HepG2 (cell line): ENCODE data around the gene ICAM5. TPM values are rescaled to one million over a fixed set of nuclear protein-coding genes. Genes with fewer than 3 reads are reported as not detected.

Source experiments
- ATAC-seq: fragments of 200-7000 bp; cut with Tn5 transposase; 3 replicates; pipeline ENCODE4 v1.9.1; 2020; ENCODE audit warnings: mild to moderate bottlenecking, moderate library complexity
- BruUV-seq: library from RNA; stranded (reverse); fragments of 400-500 nt; replicated peaks from 2 replicates; lab custom pipeline; 2021; lab: Mats Ljungman, UMichigan
- CTCF ChIA-PET: fragments of 300-600 bp; formaldehyde crosslinking; extraction: SDS; loops from one replicate; lab custom pipeline; 2021; ENCODE audit warnings: low total read pairs, inconsistent platforms, low intra/inter-chr PET ratio; lab: Yijun Ruan, JAX
- POLR2A ChIA-PET: fragments of 350-600 bp; sonication (Branson Sonifier 250); formaldehyde crosslinking; loops from one replicate; lab custom pipeline; 2020; ENCODE audit warnings: antibody characterized with exemption, inconsistent platforms; lab: Yijun Ruan, JAX
- DNase-seq: peaks from one replicate; pipeline ENCODE4 v3.0.0-alpha.2; 2015; ENCODE audit warnings: low spot score
- FAIRE-seq: peaks from 3 replicates; lab custom pipeline; 2011; peaks lifted over from hg19 to GRCh38; lab: Jason Lieb, UNC
- H2AFZ ChIP-seq: one replicate; pipeline ENCODE4 v1.6.1; 2011; ENCODE audit warnings: low read length, inconsistent platforms
- H3K27ac ChIP-seq: fragments of 300-600 bp; 3 replicates; pipeline ENCODE4 v1.8.0; 2011; ENCODE audit warnings: mixed run types, mild to moderate bottlenecking, mixed read lengths, low read length, inconsistent platforms; ENCODE audit not compliant: insufficient read depth; ENCODE audit errors: extremely low read length
- H3K27me3 ChIP-seq, 2 experiments: fragments of 200-600 bp in 1 of 2; 2 replicates in 1 of 2; 3 replicates in 1 of 2; pipeline versions ENCODE4 v1.6.0 to v1.8.0; 2011; ENCODE audit warnings: low read length in 2 of 2, mild to moderate bottlenecking in 2 of 2, moderate library complexity in 2 of 2, inconsistent platforms in 1 of 2; ENCODE audit not compliant: insufficient read depth in 2 of 2, control insufficient read depth in 1 of 2
- H3K36me3 ChIP-seq, 2 experiments: fragments of 200-600 bp in 1 of 2; replicated peaks in 1 of 2; 2 replicates in 1 of 2; 3 replicates in 1 of 2; pipeline versions ENCODE4 v1.5.1 to v1.8.0; 2011; ENCODE audit warnings: low read length in 2 of 2, inconsistent platforms in 1 of 2; ENCODE audit not compliant: insufficient read depth in 2 of 2, control insufficient read depth in 1 of 2
- H3K4me1 ChIP-seq: 2 replicates; pipeline ENCODE4 v1.5.1; 2012; ENCODE audit warnings: low read length, inconsistent platforms; ENCODE audit not compliant: insufficient read depth
- H3K4me2 ChIP-seq: 2 replicates; pipeline ENCODE4 v1.6.0; 2011; ENCODE audit warnings: low read depth, low read length, inconsistent platforms
- H3K4me3 ChIP-seq, 3 experiments: fragments of 200-600 bp in 1 of 3; sonication (generic), shearing (Covaris generic) in 1 of 3; replicated peaks in 1 of 3; 2 replicates each; pipeline ENCODE4 v1.5.1; 2011 to 2016; ENCODE audit warnings: low read length in 3 of 3, inconsistent platforms in 2 of 3, low read depth in 2 of 3, mild to moderate bottlenecking in 2 of 3, control low read depth in 1 of 3, mixed read lengths in 1 of 3; ENCODE audit not compliant: insufficient read depth in 1 of 3
- H3K79me2 ChIP-seq: one replicate; pipeline ENCODE4 v1.6.1; 2011; ENCODE audit warnings: low read length, inconsistent platforms; ENCODE audit not compliant: insufficient read depth
- H3K9ac ChIP-seq: 2 replicates; pipeline ENCODE4 v1.6.0; 2011; ENCODE audit warnings: mild to moderate bottlenecking, low read depth, low read length, inconsistent platforms; ENCODE audit not compliant: insufficient read depth
- H3K9me3 ChIP-seq: 2 replicates; pipeline ENCODE4 v1.5.1; 2012; ENCODE audit warnings: mild to moderate bottlenecking, low read length
- H4K20me1 ChIP-seq: 2 replicates; pipeline ENCODE4 v1.6.0; 2011; ENCODE audit warnings: inconsistent platforms, mild to moderate bottlenecking, low read length, moderate library complexity; ENCODE audit not compliant: insufficient read depth
- DNMT3B ChIP-seq: conservative IDR thresholded peaks from 2 replicates; pipeline ENCODE4 v1.6.1; 2016; ENCODE audit warnings: missing biosample characterization, control low read depth
- HOXA7 ChIP-seq: sonication (generic); formaldehyde crosslinking; IDR thresholded peaks from 2 replicates; pipeline ENCODE4 v1.8.1; 2022; ENCODE audit warnings: mild to moderate bottlenecking, missing genetic modification reagents, moderate library complexity
- IRF1 ChIP-seq: sonication (generic); formaldehyde crosslinking; IDR thresholded peaks from 2 replicates; pipeline ENCODE4 v1.4.0; 2020; ENCODE audit warnings: low read depth, mild to moderate bottlenecking, missing genetic modification reagents
- KLF12 ChIP-seq: sonication (generic); formaldehyde crosslinking; IDR thresholded peaks from 2 replicates; pipeline ENCODE4 v1.4.0; 2020; ENCODE audit warnings: missing genetic modification reagents, borderline replicate concordance
- KLF13 ChIP-seq: sonication (generic); formaldehyde crosslinking; IDR thresholded peaks from 2 replicates; pipeline ENCODE4 v1.4.0; 2020; ENCODE audit warnings: mild to moderate bottlenecking, missing genetic modification reagents
- MBD4 ChIP-seq: IDR thresholded peaks from 2 replicates; pipeline ENCODE4 v1.6.1; 2012; ENCODE audit warnings: low read length, inconsistent platforms, borderline replicate concordance
- MEIS1 ChIP-seq: sonication (generic); formaldehyde crosslinking; IDR thresholded peaks from 2 replicates; pipeline ENCODE4 v1.9.0; 2021; ENCODE audit warnings: mild to moderate bottlenecking, missing genetic modification reagents, moderate library complexity, borderline replicate concordance
- PITX1 ChIP-seq: sonication (generic); formaldehyde crosslinking; IDR thresholded peaks from 2 replicates; pipeline ENCODE4 v1.5.1; 2020; ENCODE audit warnings: mild to moderate bottlenecking, missing genetic modification reagents
- RERE ChIP-seq: IDR thresholded peaks from 2 replicates; pipeline ENCODE4 v1.6.1; 2016; ENCODE audit warnings: low read depth, missing genetic modification reagents, missing compliant biosample characterization
- SALL2 ChIP-seq: sonication (generic); formaldehyde crosslinking; IDR thresholded peaks from 2 replicates; pipeline ENCODE4 v1.8.1; 2023; ENCODE audit warnings: mild to moderate bottlenecking, missing genetic modification reagents, inconsistent platforms
- SETDB1 ChIP-seq: sonication (generic); formaldehyde crosslinking; IDR thresholded peaks from 2 replicates; pipeline ENCODE4 v1.5.1; 2020; ENCODE audit warnings: missing genetic modification reagents, mild to moderate bottlenecking, borderline replicate concordance
- SMC3 ChIP-seq: IDR thresholded peaks from 2 replicates; pipeline ENCODE4 v1.6.1; 2011; ENCODE audit warnings: low read length, improper control_type of control experiment
- SP5 ChIP-seq: IDR thresholded peaks from 2 replicates; pipeline ENCODE4 v1.6.1; 2016; ENCODE audit warnings: low read depth, borderline replicate concordance
- SRF ChIP-seq: IDR thresholded peaks from 2 replicates; pipeline ENCODE4 v1.6.1; 2011; ENCODE audit warnings: mild to moderate bottlenecking, low read depth, low read length, moderate library complexity
- ZFP62 ChIP-seq: sonication (generic); formaldehyde crosslinking; IDR thresholded peaks from 2 replicates; pipeline ENCODE4 v1.4.0; 2020; ENCODE audit warnings: missing genetic modification reagents
- ZNF124 ChIP-seq: sonication (generic); formaldehyde crosslinking; IDR thresholded peaks from 2 replicates; pipeline ENCODE4 v1.4.0; 2020; ENCODE audit warnings: missing genetic modification reagents
- ZNF224 ChIP-seq: sonication (generic); formaldehyde crosslinking; IDR thresholded peaks from 2 replicates; pipeline ENCODE4 v1.5.0; 2020; ENCODE audit warnings: mild to moderate bottlenecking, missing genetic modification reagents
- ZNF34 ChIP-seq: sonication (generic); formaldehyde crosslinking; IDR thresholded peaks from 2 replicates; pipeline ENCODE4 v1.4.0; 2020; ENCODE audit warnings: mild to moderate bottlenecking, missing genetic modification reagents, borderline replicate concordance
- ZNF564 ChIP-seq: sonication (generic); formaldehyde crosslinking; IDR thresholded peaks from 2 replicates; pipeline ENCODE4 v1.8.1; 2023; ENCODE audit warnings: mild to moderate bottlenecking, missing genetic modification reagents
- ZNF773 ChIP-seq: sonication (generic); formaldehyde crosslinking; IDR thresholded peaks from 2 replicates; pipeline ENCODE4 v1.4.0; 2020; ENCODE audit warnings: missing genetic modification reagents, borderline replicate concordance
- ZNF839 ChIP-seq: sonication (generic); formaldehyde crosslinking; IDR thresholded peaks from 2 replicates; pipeline ENCODE4 v1.4.0; 2020; ENCODE audit warnings: missing genetic modification reagents, mild to moderate bottlenecking, borderline replicate concordance
- WGBS: methylation state at CpG from one replicate; pipeline ENCODE4 v1.1.6; 2017; ENCODE audit warnings: low lambda C conversion rate; 5-methylcytosine and 5-hydroxymethylcytosine counted together
- in situ Hi-C: cut with HindIII; loops from 2 replicates; pipeline ENCODE4 v1.10.0; 2017; ENCODE audit warnings: low pct_unique_long_range_greater_than_20kb; ENCODE audit not compliant: extremely low pct_ligation_motif_present
- intact Hi-C: fragments of 100-400 bp; cut with micrococcal nuclease; formaldehyde crosslinking; loops from one replicate; pipeline ENCODE4 v1.10.0; 2022; ENCODE audit not compliant: unreplicated experiment
- polyA plus RNA-seq, 8 experiments: library from polyadenylated mRNA; depleted of rRNA in 3 of 8; stranded (reverse) in 7 of 8; unstranded in 1 of 8; fragments of >200 nt; fragmentation: Illumina TruSeq in 4 of 8; extraction: Trizol in 4 of 8; gene quantifications; 2 replicates each; pipeline versions ENCODE4 v1.2.1 to v1.2.3, GENCODE V29; 2011 to 2016; ENCODE audit warnings: low read depth in 4 of 8, missing spikeins in 1 of 8, mixed read lengths in 1 of 8; ENCODE audit not compliant: insufficient read depth in 1 of 8
- total RNA-seq, 5 experiments: library from RNA; depleted of rRNA; stranded (reverse); fragments of >200 nt; fragmentation: Illumina TruSeq; extraction: Trizol; gene quantifications; 2 replicates each; pipeline ENCODE4 v1.2.3, GENCODE V29; 2016; ENCODE audit warnings: low read depth in 1 of 5

The ICAM5 gene
- total and polyA plus RNA-seq, 2 of the 13 experiments (the other 11 are each of a cell fraction or from before 2014, with no cell fraction given): 0.46 to 1.6 TPM

GRCh38 chr19:10288662-10289166, 1.0 kb upstream of the ICAM5 start:
- peak overlapping the region; percentile 97 for H3K4me2 ChIP-seq
- intact Hi-C loops (no loop called here), in situ Hi-C loops (no loop called here)
- H3K4me3 ChIP-seq: peak overlapping the region; percentile 24 to 79 (median 52); a peak in 5 of 6 replicates
- H3K27ac ChIP-seq: no peak overlapping the region
- H3K36me3 ChIP-seq: peaks cover 12 to 18% of the 10 kb centered on the region in 2 experiments
- POLR2A ChIA-PET: interaction anchor here (0.5 to 7.3 kb wide), 12 partner anchors 9 to 182 kb away, joined by 3 to 149 read pairs (median 4); partner anchors contain the start of genes ICAM1, PPAN, RAVER1 and TYK2
- peak; percentile 65 for ATAC-seq
- FAIRE-seq: peak; percentile 87
- H3K27me3 ChIP-seq: peaks cover 0 to 20% of the 10 kb centered on the region in 2 experiments; a peak in 3 of 5 replicates
- peak; percentile 77 for DNase-seq
- peak overlapping the region; percentile 34; the same call in 1 of the 2 replicates for H3K9ac ChIP-seq
- H2AFZ ChIP-seq: no peak overlapping the region
- H3K4me1 ChIP-seq: peaks cover 70% of the 10 kb centered on the region
- BruUV-seq: no TSS peak
- no peaks in the 10 kb centered on the region for H3K9me3 ChIP-seq
- WGBS: 2% methylated on average over 21 of the region's 23 CpGs
- CTCF ChIA-PET: no interaction called here
- H3K79me2 ChIP-seq: no peaks in the 10 kb centered on the region
- H4K20me1 ChIP-seq: 0 out of 2 replicates have a peak, but pooled peaks cover 6% of the 10 kb centered on the region
- no peak for TF ChIP-seq KLF12 (CRISPR knock-in tag)
- TF ChIP-seq RERE (CRISPR knock-in tag): no peak
- TF ChIP-seq IRF1: no peak
- no peak for TF ChIP-seq ZNF34
- no peak for TF ChIP-seq ZNF773 (CRISPR knock-in tag)
- no peak for TF ChIP-seq SP5 (CRISPR knock-in tag)
- TF ChIP-seq MEIS1 (CRISPR knock-in tag): no peak
- no peak for TF ChIP-seq ZFP62 (CRISPR knock-in tag)
- TF ChIP-seq KLF13: no peak
- no peak for TF ChIP-seq ZNF124 (CRISPR knock-in tag)
- no peak for TF ChIP-seq SETDB1 (CRISPR knock-in tag)
- TF ChIP-seq SMC3: no peak
- TF ChIP-seq ZNF564 (CRISPR knock-in tag): 0 out of 2 replicates have a peak, but pooled peaks have one; percentile 22
- TF ChIP-seq SRF: no peak
- no peak for TF ChIP-seq PITX1 (CRISPR knock-in tag)
- TF ChIP-seq HOXA7 (CRISPR knock-in tag): no peak
- TF ChIP-seq DNMT3B: no peak
- TF ChIP-seq MBD4: no peak
- TF ChIP-seq ZNF839: no peak
- no peak for TF ChIP-seq ZNF224 (CRISPR knock-in tag)
- no peak for TF ChIP-seq SALL2 (CRISPR knock-in tag)
